CD8-positive, alpha-beta memory T cell (primary cell): ENCODE data around the gene RIOK2. TPM values are rescaled to one million over a fixed set of nuclear protein-coding genes. Genes with fewer than 3 reads are reported as not detected.
A peak's percentile ranks its signal among the peaks of the same experiment; 100 is the strongest.
"Not testable (repeated sequence)": the region's sequence is repeated elsewhere in the genome, so short reads cannot be mapped to it uniquely, and the experiment has no call there.

Source experiments
- CTCF ChIA-PET: fragments of 350-600 bp; sonication (Branson Sonifier 250); formaldehyde crosslinking; loops from one replicate; lab custom pipeline; 2021; ENCODE audit warnings: antibody characterized with exemption; lab: Charles Lee
- POLR2A ChIA-PET: fragments of 350-600 bp; sonication (Branson Sonifier 250); formaldehyde crosslinking; loops from one replicate; lab custom pipeline; 2021; ENCODE audit warnings: antibody characterized with exemption; lab: Charles Lee
- DNase-seq, 5 donors: peaks; one replicate each; pipeline versions ENCODE4 v3.0.0 to v3.0.0-alpha.2; 2020 to 2022; ENCODE audit warnings: mixed read lengths in 1 of 5
- H3K27ac ChIP-seq: one replicate; pipeline ENCODE4 v1.7.0; 2013; ENCODE audit warnings: low read depth, mild to moderate bottlenecking, low read length, moderate library complexity
- H3K27me3 ChIP-seq: 2 replicates; pipeline ENCODE4 v1.7.0; 2013; ENCODE audit warnings: low read length, mild to moderate bottlenecking; ENCODE audit not compliant: insufficient read depth, poor library complexity, severe bottlenecking
- H3K36me3 ChIP-seq: 2 replicates; pipeline ENCODE4 v1.7.0; 2013; ENCODE audit warnings: mild to moderate bottlenecking, low read length, moderate library complexity; ENCODE audit not compliant: insufficient read depth
- H3K4me1 ChIP-seq: 2 replicates; pipeline ENCODE4 v1.7.0; 2013; ENCODE audit warnings: mild to moderate bottlenecking, low read length, moderate library complexity; ENCODE audit not compliant: insufficient read depth
- H3K4me3 ChIP-seq: 2 replicates; pipeline ENCODE4 v1.7.0; 2013; ENCODE audit warnings: mild to moderate bottlenecking, low read length
- H3K9me3 ChIP-seq: 2 replicates; pipeline ENCODE4 v1.7.0; 2013; ENCODE audit warnings: mild to moderate bottlenecking, low read length
- H3K27ac Mint-ChIP-seq, 8 donors: one replicate each; pipeline ENCODE4 v1.8.0; 2020 to 2021; ENCODE audit warnings: mixed read lengths in 8 of 8, mild to moderate bottlenecking in 6 of 8, inconsistent platforms in 3 of 8, moderate library complexity in 3 of 8
- H3K27me3 Mint-ChIP-seq, 2 donors: one replicate each; pipeline ENCODE4 v1.8.0; 2020 to 2021; ENCODE audit warnings: mixed read lengths in 2 of 2, mild to moderate bottlenecking in 1 of 2, moderate library complexity in 1 of 2
- H3K36me3 Mint-ChIP-seq, 3 donors: one replicate each; pipeline ENCODE4 v1.8.0; 2020 to 2021; ENCODE audit warnings: mixed read lengths in 3 of 3, inconsistent platforms in 1 of 3, mild to moderate bottlenecking in 1 of 3
- H3K4me1 Mint-ChIP-seq, 3 donors: one replicate each; pipeline ENCODE4 v1.8.0; 2020 to 2021; ENCODE audit warnings: mixed read lengths in 3 of 3, inconsistent platforms in 1 of 3, mild to moderate bottlenecking in 1 of 3
- H3K4me3 Mint-ChIP-seq, 7 donors: one replicate each; pipeline ENCODE4 v1.8.0; 2020 to 2021; ENCODE audit warnings: mixed read lengths in 7 of 7, mild to moderate bottlenecking in 6 of 7, moderate library complexity in 4 of 7, inconsistent platforms in 2 of 7
- H3K9me3 Mint-ChIP-seq, 5 donors: one replicate each; pipeline ENCODE4 v1.8.0; 2020 to 2022; ENCODE audit warnings: mixed read lengths in 5 of 5, mild to moderate bottlenecking in 3 of 5, moderate library complexity in 2 of 5, inconsistent platforms in 1 of 5
- polyA plus RNA-seq: library from polyadenylated mRNA; unstranded; fragments of 300-500 nt; fragmentation: Illumina TruSeq; gene quantifications from one replicate; pipeline ENCODE4 v1.2.3, GENCODE V29; 2021
- total RNA-seq, 2 experiments: library from RNA; stranded (reverse); gene quantifications; one replicate each; pipeline ENCODE4 v1.2.3, GENCODE V29; 2021

The RIOK2 gene
- total and polyA plus RNA-seq, 3 experiments from 2014 or later: 27.5 to 45.9 (median 43.9) TPM

DNA sequence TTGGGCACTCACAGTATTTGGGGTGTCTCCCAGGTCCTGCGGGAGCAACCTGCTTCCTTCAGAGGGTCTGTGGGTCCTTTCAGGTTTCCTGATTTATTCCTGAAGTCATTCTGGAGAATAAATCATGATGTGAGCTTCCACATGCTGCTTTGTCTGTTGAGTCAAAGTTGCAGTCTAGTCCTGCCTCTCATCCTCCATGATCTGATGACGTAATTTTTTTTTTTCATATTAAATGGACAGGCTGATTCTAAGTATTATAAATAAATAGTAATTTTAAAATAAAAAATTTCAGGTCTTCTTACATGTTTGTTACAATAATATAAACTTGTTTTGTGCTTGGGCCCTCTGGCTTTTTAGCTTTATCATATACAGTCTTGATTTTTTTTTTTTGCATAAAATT, 26.3 kb upstream of the RIOK2 start:
- Histone ChIP-seq H3K27ac (no peak overlapping the region), H3K27me3 (no peaks in the 10 kb centered on the region), H3K4me3 (no peak overlapping the region), H3K9me3 (no peaks in the 10 kb centered on the region), H3K36me3 (no peaks in the 10 kb centered on the region), H3K4me1 (no peaks in the 10 kb centered on the region)
- Mint-ChIP-seq H3K27me3 (peaks cover 31 to 57% of the 10 kb centered on the region in 2 donors), H3K4me3 (no peak overlapping the region), H3K27ac (no peak overlapping the region), H3K9me3 (peaks cover 5 to 28% (median 25%) of the 10 kb centered on the region in 5 donors), H3K4me1 (no peaks in the 10 kb centered on the region), H3K36me3 (peaks cover 2 to 17% (median 3%) of the 10 kb centered on the region in 3 donors)
- ChIA-PET POLR2A (no interaction called here), CTCF (no interaction called here)
- DNase-seq: no peak

DNA sequence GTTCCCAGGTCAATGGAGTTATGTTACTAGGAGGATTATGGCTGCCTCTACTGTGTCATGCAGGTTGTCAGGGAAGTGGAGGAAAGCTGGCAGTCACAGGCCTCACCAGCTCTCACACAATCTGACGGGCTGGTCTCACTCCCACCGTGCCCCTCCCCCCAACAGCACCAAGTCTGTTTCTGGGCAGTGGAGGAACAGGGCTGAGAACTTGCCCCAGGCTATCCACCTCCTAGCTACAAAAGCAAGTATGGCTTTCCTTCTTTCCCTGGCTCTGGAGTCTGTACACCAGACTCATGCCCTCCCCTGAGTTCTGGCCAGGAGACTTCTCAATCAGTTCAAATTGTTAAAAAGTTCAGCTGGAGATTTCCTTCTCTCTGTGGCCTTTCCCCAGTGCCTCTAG, 25.7 kb upstream of the RIOK2 start:
- ChIA-PET POLR2A (no interaction called here), CTCF (no interaction called here)
- H3K36me3 ChIP-seq: no peaks in the 10 kb centered on the region
- no peaks in the 10 kb centered on the region for H3K9me3 ChIP-seq
- no peaks in the 10 kb centered on the region for H3K4me1 ChIP-seq
- no peak overlapping the region for H3K4me3 ChIP-seq
- no peak for DNase-seq
- Mint-ChIP-seq H3K36me3 (peaks cover 0 to 15% (median 2%) of the 10 kb centered on the region in 3 donors), H3K27me3 (peaks cover 30 to 56% of the 10 kb centered on the region in 2 donors), H3K27ac (no peak overlapping the region), H3K4me1 (no peaks in the 10 kb centered on the region), H3K4me3 (no peak overlapping the region), H3K9me3 (peaks cover 1 to 24% (median 19%) of the 10 kb centered on the region in 5 donors)
- H3K27ac ChIP-seq: no peak overlapping the region
- no peaks in the 10 kb centered on the region for H3K27me3 ChIP-seq

DNA sequence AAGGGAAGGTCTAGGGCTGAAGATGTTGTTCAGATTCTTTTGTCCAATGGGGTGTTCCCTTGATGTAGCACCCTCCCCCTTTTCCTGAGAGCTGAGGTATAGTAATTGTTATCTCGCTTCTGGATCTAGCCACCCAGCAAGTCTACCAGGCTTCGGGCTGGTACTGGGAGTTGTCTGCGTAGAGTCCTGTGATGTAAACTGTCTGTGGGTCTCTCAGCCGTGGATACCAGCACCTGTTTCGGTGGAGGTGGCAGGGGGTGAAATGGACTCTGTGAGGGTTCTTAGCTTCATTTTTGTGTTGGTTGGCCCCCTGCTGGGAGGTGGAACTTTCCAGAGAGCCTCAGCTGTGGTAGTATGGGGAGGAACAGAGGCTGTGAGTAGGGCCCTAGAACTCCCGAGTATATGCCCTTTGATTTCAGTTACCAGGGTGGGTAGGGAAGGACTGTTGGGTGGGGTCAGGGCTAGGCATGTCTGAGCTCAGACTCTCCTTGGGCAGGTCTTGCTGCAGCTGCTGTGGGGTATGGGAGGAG, 25.2 kb upstream of the RIOK2 start:
- peaks cover 0 to 13% (median 2%) of the 10 kb centered on the region in 3 donors for H3K36me3 Mint-ChIP-seq
- no peak overlapping the region for H3K27ac ChIP-seq
- peaks cover 0 to 21% (median 14%) of the 10 kb centered on the region in 5 donors for H3K9me3 Mint-ChIP-seq
- ChIA-PET CTCF (no interaction called here), POLR2A (no interaction called here)
- no peaks in the 10 kb centered on the region for H3K4me1 ChIP-seq
- no peaks in the 10 kb centered on the region for H3K4me1 Mint-ChIP-seq
- H3K27me3 ChIP-seq: no peaks in the 10 kb centered on the region
- no peak overlapping the region for H3K4me3 ChIP-seq
- no peak overlapping the region for H3K27ac Mint-ChIP-seq
- peaks cover 25 to 52% of the 10 kb centered on the region in 2 donors for H3K27me3 Mint-ChIP-seq
- H3K9me3 ChIP-seq: no peaks in the 10 kb centered on the region
- no peaks in the 10 kb centered on the region for H3K36me3 ChIP-seq
- DNase-seq: no peak
- no peak overlapping the region for H3K4me3 Mint-ChIP-seq

DNA sequence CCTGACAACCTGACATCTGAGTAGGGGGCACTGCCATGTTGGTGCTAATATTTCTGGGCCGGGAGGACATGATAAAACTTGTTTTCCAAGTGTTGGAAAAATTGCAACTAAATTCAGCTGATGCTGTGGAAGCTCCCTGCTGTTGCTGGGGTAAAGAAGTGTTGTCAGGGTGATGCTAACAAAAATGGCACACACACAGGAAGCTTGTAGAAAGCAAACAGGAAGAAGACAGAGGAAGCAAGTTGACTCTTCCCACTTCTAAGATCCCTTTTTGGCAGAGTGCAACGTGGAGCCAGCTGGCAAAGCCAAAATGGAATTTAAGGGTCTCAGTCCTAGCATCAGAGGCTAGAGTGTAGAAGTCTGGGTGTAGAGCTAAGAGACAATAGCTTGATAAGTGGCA, 11.3 kb upstream of the RIOK2 start:
- H3K27ac Mint-ChIP-seq: no peak overlapping the region
- H3K36me3 Mint-ChIP-seq: peaks cover 0 to 29% (median 0%) of the 10 kb centered on the region in 3 donors
- peaks cover 13 to 32% of the 10 kb centered on the region in 2 donors for H3K27me3 Mint-ChIP-seq
- H3K9me3 Mint-ChIP-seq: peaks cover 6 to 16% (median 9%) of the 10 kb centered on the region in 5 donors
- CTCF ChIA-PET: no interaction called here
- no peak for DNase-seq
- Histone ChIP-seq H3K4me1 (peaks cover 5% of the 10 kb centered on the region), H3K36me3 (no peaks in the 10 kb centered on the region), H3K9me3 (no peaks in the 10 kb centered on the region), H3K4me3 (no peak overlapping the region), H3K27me3 (no peaks in the 10 kb centered on the region), H3K27ac (no peak overlapping the region)
- peak overlapping the region in 1 of 7 donors; percentile 36 for H3K4me3 Mint-ChIP-seq
- POLR2A ChIA-PET: no interaction called here
- H3K4me1 Mint-ChIP-seq: peaks cover 5 to 8% (median 7%) of the 10 kb centered on the region in 3 donors

DNA sequence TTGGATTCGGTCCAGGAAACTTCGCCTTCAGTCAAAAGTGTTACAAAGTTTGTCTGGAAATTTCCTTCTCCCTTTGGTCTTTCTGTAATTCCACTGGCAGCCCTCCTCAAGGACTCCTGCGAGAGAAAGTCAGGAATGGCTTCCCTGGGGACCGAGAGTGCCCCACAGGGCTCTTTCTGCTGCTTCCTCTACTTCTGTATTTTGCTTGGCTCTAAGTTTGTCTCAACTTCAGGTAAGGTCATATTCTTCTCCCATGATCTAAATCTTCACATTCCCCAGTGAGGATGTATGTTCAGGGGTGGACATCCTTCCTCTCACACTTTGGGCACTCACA, 10.3 kb upstream of the RIOK2 start:
- POLR2A ChIA-PET: no interaction called here
- CTCF ChIA-PET: no interaction called here
- Mint-ChIP-seq H3K9me3 (peaks cover 6 to 16% (median 9%) of the 10 kb centered on the region in 5 donors), H3K36me3 (peaks cover 0 to 29% (median 0%) of the 10 kb centered on the region in 3 donors), H3K4me3 (no peak overlapping the region), H3K27ac (no peak overlapping the region), H3K27me3 (peaks cover 11 to 30% of the 10 kb centered on the region in 2 donors), H3K4me1 (peaks cover 5 to 8% (median 7%) of the 10 kb centered on the region in 3 donors)
- Histone ChIP-seq H3K36me3 (no peaks in the 10 kb centered on the region), H3K27me3 (no peaks in the 10 kb centered on the region), H3K27ac (no peak overlapping the region), H3K4me3 (no peak overlapping the region), H3K4me1 (peaks cover 5% of the 10 kb centered on the region), H3K9me3 (no peaks in the 10 kb centered on the region)
- no peak for DNase-seq

DNA sequence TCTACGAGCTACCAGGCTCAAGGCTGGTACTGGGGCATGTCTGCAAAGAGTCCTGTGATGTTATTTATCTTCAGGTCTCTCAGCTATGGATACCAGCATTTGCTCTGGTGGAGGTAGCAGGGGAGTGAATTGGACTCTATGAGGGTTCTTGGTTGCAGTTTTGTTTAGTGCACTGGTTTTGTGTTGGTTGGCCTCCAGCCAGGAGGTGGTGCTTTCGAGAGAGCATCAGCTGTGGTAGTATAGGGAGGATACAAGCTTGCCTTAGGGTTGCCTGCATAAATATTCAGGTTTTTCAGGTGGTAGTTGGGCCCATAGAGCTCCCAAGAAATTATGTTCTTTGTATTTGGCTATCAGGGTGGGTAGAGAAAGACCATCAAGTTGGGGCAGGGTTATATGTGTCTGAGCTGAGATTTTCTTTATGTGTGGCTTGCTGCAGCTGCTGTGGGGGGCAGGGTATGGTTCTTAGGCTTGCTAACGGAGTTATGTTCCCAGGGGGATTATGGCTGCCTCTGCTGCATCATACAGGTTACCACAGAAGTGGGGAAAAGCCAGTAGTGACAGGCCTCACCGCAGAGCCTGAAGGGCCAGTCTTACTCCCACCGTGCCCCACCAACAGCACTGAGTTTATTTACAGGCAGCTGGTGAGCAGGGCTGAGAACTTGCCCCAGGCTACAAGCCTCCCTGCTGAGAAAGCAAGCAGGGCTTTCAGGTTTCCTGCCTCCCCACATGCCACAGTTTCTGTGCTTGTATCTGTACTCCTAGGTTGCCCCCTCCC, 9.7 kb upstream of the RIOK2 start:
- peaks cover 10 to 29% of the 10 kb centered on the region in 2 donors for H3K27me3 Mint-ChIP-seq
- H3K9me3 ChIP-seq: no peaks in the 10 kb centered on the region
- H3K4me3 ChIP-seq: no peak overlapping the region
- no peak overlapping the region for H3K27ac ChIP-seq
- CTCF ChIA-PET: no interaction called here
- no peak overlapping the region for H3K4me3 Mint-ChIP-seq
- H3K27me3 ChIP-seq: no peaks in the 10 kb centered on the region
- no peaks in the 10 kb centered on the region for H3K36me3 ChIP-seq
- peaks cover 0 to 29% (median 0%) of the 10 kb centered on the region in 3 donors for H3K36me3 Mint-ChIP-seq
- POLR2A ChIA-PET: no interaction called here
- H3K9me3 Mint-ChIP-seq: peaks cover 6 to 16% (median 9%) of the 10 kb centered on the region in 5 donors
- peaks cover 5 to 8% (median 7%) of the 10 kb centered on the region in 3 donors for H3K4me1 Mint-ChIP-seq
- DNase-seq: no peak
- H3K27ac Mint-ChIP-seq: no peak overlapping the region
- H3K4me1 ChIP-seq: peaks cover 5% of the 10 kb centered on the region

DNA sequence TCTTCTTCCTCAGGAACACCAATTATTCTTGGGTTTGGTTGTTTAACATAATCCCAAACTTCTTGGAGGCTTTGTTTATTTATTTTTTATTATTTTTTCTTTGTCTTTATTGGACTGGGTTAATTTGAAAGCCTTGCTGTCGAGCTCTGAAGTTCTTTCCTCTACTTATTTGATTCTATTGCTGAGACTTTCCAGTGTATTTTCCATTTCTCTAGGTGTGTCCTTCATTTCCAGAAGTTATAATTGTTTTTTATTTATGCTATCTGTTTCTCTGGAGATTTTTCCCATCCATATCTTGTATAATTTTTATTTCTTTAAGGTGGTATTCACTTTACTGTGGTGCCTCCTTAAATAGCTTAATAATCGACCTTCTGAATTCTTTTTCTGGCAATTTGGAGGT, 8.8 kb upstream of the RIOK2 start:
- no peaks in the 10 kb centered on the region for H3K27me3 ChIP-seq
- Mint-ChIP-seq H3K36me3 (peaks cover 0 to 29% (median 0%) of the 10 kb centered on the region in 3 donors), H3K27me3 (peaks cover 6 to 28% of the 10 kb centered on the region in 2 donors), H3K9me3 (peaks cover 6 to 16% (median 9%) of the 10 kb centered on the region in 5 donors), H3K4me1 (peaks cover 5 to 8% (median 7%) of the 10 kb centered on the region in 3 donors), H3K27ac (no peak overlapping the region), H3K4me3 (no peak overlapping the region)
- no peaks in the 10 kb centered on the region for H3K9me3 ChIP-seq
- H3K4me3 ChIP-seq: no peak overlapping the region
- peaks cover 5% of the 10 kb centered on the region for H3K4me1 ChIP-seq
- ChIA-PET CTCF (no interaction called here), POLR2A (no interaction called here)
- no peaks in the 10 kb centered on the region for H3K36me3 ChIP-seq
- H3K27ac ChIP-seq: no peak overlapping the region
- no peak for DNase-seq

DNA sequence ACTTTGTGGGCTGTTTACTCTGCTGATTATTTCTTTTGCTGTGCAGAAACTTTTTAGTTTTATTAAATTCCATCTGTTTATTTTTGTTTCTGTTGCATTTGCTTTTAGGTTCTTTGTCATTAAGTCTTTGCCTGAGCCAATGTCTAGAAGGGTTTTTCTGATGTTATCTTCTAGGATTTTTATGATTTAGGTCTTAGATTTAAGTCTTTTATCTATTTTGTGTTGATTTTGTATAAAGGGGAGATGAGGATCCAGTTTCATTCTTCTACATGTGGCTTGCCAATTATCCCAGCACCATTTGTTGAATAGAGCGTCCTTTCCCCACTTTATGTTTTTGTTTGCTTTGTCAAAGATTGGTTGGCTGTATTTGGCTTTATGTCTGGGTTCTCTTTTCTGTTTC, 6.5 kb upstream of the RIOK2 start:
- POLR2A ChIA-PET, H3K9me3 ChIP-seq, H3K27ac ChIP-seq, H3K4me1 Mint-ChIP-seq, CTCF ChIA-PET, H3K4me3 ChIP-seq, DNase-seq, H3K4me1 ChIP-seq, H3K27me3 ChIP-seq, H3K4me3 Mint-ChIP-seq, H3K36me3 ChIP-seq, H3K27ac Mint-ChIP-seq: not testable (repeated sequence)
- Mint-ChIP-seq H3K27me3 (peaks cover 8 to 28% of the 10 kb centered on the region in 2 donors), H3K36me3 (peaks cover 0 to 29% (median 0%) of the 10 kb centered on the region in 3 donors), H3K9me3 (peaks cover 6 to 16% (median 9%) of the 10 kb centered on the region in 5 donors)
